PC-3 (cell line): Measurements from ENCODE around the gene ASPSCR1. TPM values are rescaled to one million over a fixed set of nuclear protein-coding genes. Genes with fewer than 3 reads are reported as not detected.

Source experiments
- ATAC-seq: fragments of 200-7000 bp; cut with Tn5 transposase; 2 replicates; pipeline ENCODE4 v1.9.1; 2020; ENCODE audit warnings: mild to moderate bottlenecking, moderate library complexity
- BruUV-seq: library from RNA; stranded (reverse); fragments of 400-500 nt; replicated peaks from 2 replicates; lab custom pipeline; 2021; lab: Mats Ljungman, UMichigan
- CTCF ChIA-PET: fragments of 300-600 bp; sonication (Branson Sonifier 250); formaldehyde crosslinking; loops from one replicate; lab custom pipeline; 2022; ENCODE audit warnings: antibody characterized with exemption; lab: Charles Lee
- POLR2A ChIA-PET: fragments of 300-600 bp; sonication (Branson Sonifier 250); formaldehyde crosslinking; loops from one replicate; lab custom pipeline; 2022; ENCODE audit warnings: antibody characterized with exemption; ENCODE audit not compliant: unreplicated experiment; lab: Charles Lee
- DNase-seq: peaks from one replicate; pipeline ENCODE4 v3.0.0-alpha.2; 2015
- H2AFZ ChIP-seq: fragments of 300-600 bp; sonication (generic); 2 replicates; pipeline ENCODE4 v1.6.0; 2016; ENCODE audit warnings: antibody characterized with exemption, low read length
- H3F3A ChIP-seq: fragments of 300-600 bp; sonication (generic); one replicate; pipeline ENCODE4 v1.6.0; 2017; ENCODE audit warnings: antibody characterized with exemption, low read length, control low read depth, mild to moderate bottlenecking; ENCODE audit not compliant: unreplicated experiment
- H3K27ac ChIP-seq: fragments of 300-600 bp; sonication (generic); 2 replicates; pipeline ENCODE4 v1.5.1; 2016; ENCODE audit warnings: mild to moderate bottlenecking, low read length
- H3K27me3 ChIP-seq: fragments of 300-600 bp; sonication (generic); 2 replicates; pipeline ENCODE4 v1.6.1; 2016; ENCODE audit warnings: low read length, mixed read lengths
- H3K36me3 ChIP-seq: fragments of 300-600 bp; sonication (generic); 2 replicates; pipeline ENCODE4 v1.6.1; 2016; ENCODE audit warnings: low read depth, mixed run types, low read length, mixed read lengths
- H3K4me1 ChIP-seq: fragments of 300-600 bp; sonication (generic); 2 replicates; pipeline ENCODE4 v1.5.1; 2016; ENCODE audit warnings: low read length; ENCODE audit not compliant: insufficient read depth
- H3K4me2 ChIP-seq: fragments of 300-600 bp; sonication (generic); 2 replicates; pipeline ENCODE4 v1.6.0; 2016; ENCODE audit warnings: low read length
- H3K4me3 ChIP-seq: fragments of 300-600 bp; sonication (generic); 2 replicates; pipeline ENCODE4 v1.5.1; 2016; ENCODE audit warnings: mild to moderate bottlenecking, low read length, mixed read lengths
- H3K79me2 ChIP-seq: fragments of 300-600 bp; sonication (generic); 2 replicates; pipeline ENCODE4 v1.6.1; 2017; ENCODE audit warnings: low read length, mixed read lengths
- H3K9ac ChIP-seq: fragments of 300-600 bp; sonication (generic); 2 replicates; pipeline ENCODE4 v1.6.0; 2016; ENCODE audit warnings: mild to moderate bottlenecking, low read length
- H3K9me2 ChIP-seq: fragments of 300-600 bp; sonication (generic); replicated peaks from 2 replicates; pipeline ENCODE4 v1.6.1; 2016; ENCODE audit warnings: mixed run types, low read length, mixed read lengths
- H3K9me3 ChIP-seq: fragments of 300-600 bp; sonication (generic); 2 replicates; pipeline ENCODE4 v1.6.1; 2016; ENCODE audit warnings: low read length, mixed read lengths
- H4K20me1 ChIP-seq: fragments of 300-600 bp; sonication (generic); 2 replicates; pipeline ENCODE4 v1.6.1; 2016; ENCODE audit warnings: low read length, mixed read lengths
- EZH2 ChIP-seq: fragments of 300-600 bp; sonication (generic); IDR thresholded peaks from one replicate; pipeline ENCODE4 v1.6.1; 2017; ENCODE audit warnings: antibody characterized with exemption, mild to moderate bottlenecking, low read length; ENCODE audit not compliant: unreplicated experiment
- EZH2phosphoT487 ChIP-seq: fragments of 300-600 bp; sonication (generic); IDR thresholded peaks from 2 replicates; pipeline ENCODE4 v1.6.1; 2018; ENCODE audit warnings: mild to moderate bottlenecking, antibody characterized with exemption, low read length, borderline replicate concordance
- intact Hi-C: fragments of 100-400 bp; cut with micrococcal nuclease; formaldehyde crosslinking; loops from 2 replicates; pipeline ENCODE4 v1.9.0; 2023
- total RNA-seq: library from RNA; depleted of rRNA; stranded (reverse); fragments of >200 nt; gene quantifications from 2 replicates; pipeline ENCODE4 v1.2.3, GENCODE V29; 2014
- TF ChIP-seq, protein P1 (sequence below): fragments of 300-600 bp; sonication (generic); conservative IDR thresholded peaks from 2 replicates; pipeline ENCODE4 v1.5.1; 2017; ENCODE audit warnings: antibody characterized with exemption, low read depth, mild to moderate bottlenecking, low read length

ASPSCR1 gene
- total RNA-seq, 1 experiment from 2014 or later = 31.5 TPM

DNA sequence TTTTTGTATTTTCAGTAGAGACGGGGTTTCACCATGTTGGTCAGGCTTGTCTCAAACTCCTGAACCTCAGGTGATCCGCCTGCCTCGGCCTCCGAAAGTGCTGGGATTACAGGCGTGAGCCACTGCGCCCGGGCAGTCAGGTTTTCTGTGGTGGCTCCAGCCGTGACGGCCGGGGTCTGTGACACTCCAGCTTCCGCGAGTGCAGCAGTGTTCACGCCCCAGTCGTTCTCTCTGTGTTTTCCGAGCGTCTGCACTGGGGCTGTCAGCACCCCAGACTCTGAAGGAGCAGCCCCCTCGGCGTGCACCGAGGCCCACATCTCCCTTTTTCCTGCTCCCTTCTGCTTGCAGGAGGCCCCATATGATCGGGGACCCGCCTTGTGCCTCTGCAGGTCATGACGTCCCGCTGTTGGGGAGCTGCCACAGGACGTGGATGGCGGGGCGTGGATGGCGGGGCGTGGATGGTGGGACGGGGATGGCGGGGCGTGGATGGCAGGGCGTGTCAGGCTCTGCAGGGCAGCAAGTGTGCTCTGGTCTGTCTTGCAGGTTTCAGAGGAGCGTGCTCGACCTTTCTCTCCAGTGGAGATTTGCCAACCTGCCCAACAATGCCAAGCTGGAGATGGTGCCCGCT lies 5.7 kb downstream of the ASPSCR1 start:
- peaks cover 12% of the 10 kb centered on the region for H3K79me2 ChIP-seq
- no peak overlapping the region for H3K4me3 ChIP-seq
- no peak overlapping the region for H3K9ac ChIP-seq
- intact Hi-C loops = no loop called here
- H2AFZ ChIP-seq = no peak overlapping the region
- peaks cover 4% of the 10 kb centered on the region; the same call in 1 of the 2 replicates for H3K4me1 ChIP-seq
- H3K9me2 ChIP-seq = no peaks in the 10 kb centered on the region
- no peaks in the 10 kb centered on the region for H3K9me3 ChIP-seq
- H3K4me2 ChIP-seq = no peak overlapping the region
- no TSS peak for BruUV-seq
- no peaks in the 10 kb centered on the region for H3K27me3 ChIP-seq
- ATAC-seq (no peak), DNase-seq (no peak)
- H4K20me1 ChIP-seq = no peaks in the 10 kb centered on the region
- H3K27ac ChIP-seq = no peak overlapping the region
- H3F3A ChIP-seq = no peaks in the 10 kb centered on the region
- no peaks in the 10 kb centered on the region for H3K36me3 ChIP-seq
- CTCF ChIA-PET = no interaction called here
- POLR2A ChIA-PET = no interaction called here
- no peak for TF ChIP-seq EZH2phosphoT487
- TF ChIP-seq EZH2 = no peak
- TF ChIP-seq, protein P1, sequence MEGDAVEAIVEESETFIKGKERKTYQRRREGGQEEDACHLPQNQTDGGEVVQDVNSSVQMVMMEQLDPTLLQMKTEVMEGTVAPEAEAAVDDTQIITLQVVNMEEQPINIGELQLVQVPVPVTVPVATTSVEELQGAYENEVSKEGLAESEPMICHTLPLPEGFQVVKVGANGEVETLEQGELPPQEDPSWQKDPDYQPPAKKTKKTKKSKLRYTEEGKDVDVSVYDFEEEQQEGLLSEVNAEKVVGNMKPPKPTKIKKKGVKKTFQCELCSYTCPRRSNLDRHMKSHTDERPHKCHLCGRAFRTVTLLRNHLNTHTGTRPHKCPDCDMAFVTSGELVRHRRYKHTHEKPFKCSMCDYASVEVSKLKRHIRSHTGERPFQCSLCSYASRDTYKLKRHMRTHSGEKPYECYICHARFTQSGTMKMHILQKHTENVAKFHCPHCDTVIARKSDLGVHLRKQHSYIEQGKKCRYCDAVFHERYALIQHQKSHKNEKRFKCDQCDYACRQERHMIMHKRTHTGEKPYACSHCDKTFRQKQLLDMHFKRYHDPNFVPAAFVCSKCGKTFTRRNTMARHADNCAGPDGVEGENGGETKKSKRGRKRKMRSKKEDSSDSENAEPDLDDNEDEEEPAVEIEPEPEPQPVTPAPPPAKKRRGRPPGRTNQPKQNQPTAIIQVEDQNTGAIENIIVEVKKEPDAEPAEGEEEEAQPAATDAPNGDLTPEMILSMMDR = no peak

DNA sequence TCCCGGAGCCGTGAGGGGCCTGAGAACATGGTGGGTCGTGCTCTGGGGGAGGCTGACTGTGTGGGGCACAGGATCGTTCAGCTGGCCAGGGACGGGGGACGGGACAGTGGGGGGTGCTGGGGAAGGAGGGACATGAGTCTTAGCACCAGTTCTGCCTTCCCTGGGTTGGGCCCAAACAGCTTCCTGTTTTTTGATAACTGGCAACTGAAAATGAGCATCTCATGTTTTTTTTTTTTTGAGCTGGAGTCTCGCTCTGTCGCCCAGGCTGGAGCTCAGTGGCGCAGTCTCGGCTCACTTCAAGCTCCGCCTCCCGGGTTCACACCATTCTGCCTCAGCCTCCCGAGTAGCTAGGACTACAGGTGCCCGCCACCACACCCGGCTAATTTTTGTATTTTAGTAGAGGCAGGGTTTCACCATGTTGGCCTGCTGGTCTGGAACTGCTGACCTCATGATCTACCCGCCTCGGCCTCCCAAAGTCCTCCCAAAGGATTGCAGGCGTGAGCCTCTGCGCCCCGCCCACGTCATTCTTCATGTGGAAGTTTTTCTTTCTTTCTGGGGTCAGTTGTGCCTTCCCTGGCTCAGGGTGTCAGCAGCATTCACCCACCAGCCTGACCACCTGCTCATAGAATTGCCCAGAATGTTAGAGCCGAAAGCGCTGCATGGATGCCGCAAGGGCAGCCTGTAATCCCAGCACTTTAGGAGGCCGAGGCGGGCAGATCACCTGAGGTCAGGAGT lies 6.4 kb downstream of the ASPSCR1 start:
- CTCF ChIA-PET = no interaction called here

More for the DNA sequence above, 6.4 kb downstream of the ASPSCR1 start:
- no peaks in the 10 kb centered on the region for H3K27me3 ChIP-seq
- no peaks in the 10 kb centered on the region for H3F3A ChIP-seq
- TF ChIP-seq EZH2 = no peak
- TF ChIP-seq EZH2phosphoT487 = no peak
- TF ChIP-seq, protein P1 = no peak
- no peak overlapping the region for H2AFZ ChIP-seq
- H3K4me2 ChIP-seq = no peak overlapping the region
- peaks cover 5% of the 10 kb centered on the region; the same call in 1 of the 2 replicates for H3K79me2 ChIP-seq
- no peak for ATAC-seq
- no peaks in the 10 kb centered on the region; the same call in 1 of the 2 replicates for H3K4me1 ChIP-seq
- BruUV-seq = no TSS peak
- H3K9me3 ChIP-seq = no peaks in the 10 kb centered on the region
- H4K20me1 ChIP-seq = no peaks in the 10 kb centered on the region
- intact Hi-C loops = no loop called here
- no peak overlapping the region for H3K27ac ChIP-seq
- no peak overlapping the region for H3K4me3 ChIP-seq
- DNase-seq = no peak
- POLR2A ChIA-PET = no interaction called here
- H3K9ac ChIP-seq = no peak overlapping the region
- no peaks in the 10 kb centered on the region for H3K36me3 ChIP-seq
- H3K9me2 ChIP-seq = no peaks in the 10 kb centered on the region
